WTC11 (cell line): Measurements from ENCODE around the gene SMNDC1. TPM values are rescaled to one million over a fixed set of nuclear protein-coding genes. Genes with fewer than 3 reads are reported as not detected.

ENCODE experiments used
- ATAC-seq: fragments of 200-7000 bp; cut with Tn5 transposase; 2 replicates; pipeline ENCODE4 v1.10.0; 2021; ENCODE audit warnings: mild to moderate bottlenecking, moderate library complexity
- CTCF ChIA-PET: fragments of 300-600 bp; sonication (Branson Sonifier 250); formaldehyde crosslinking; loops from one replicate; lab custom pipeline; 2021; ENCODE audit warnings: antibody characterized with exemption; lab: Charles Lee
- POLR2A ChIA-PET: fragments of 350-600 bp; sonication (Branson Sonifier 250); formaldehyde crosslinking; loops from one replicate; lab custom pipeline; 2021; ENCODE audit warnings: antibody characterized with exemption; lab: Charles Lee
- DNase-seq: peaks from one replicate; pipeline ENCODE4 v3.0.0; 2021; ENCODE audit warnings: low spot score
- H3K27ac Mint-ChIP-seq: 2 replicates; pipeline ENCODE4 v1.8.0; 2021; ENCODE audit warnings: mixed read lengths
- H3K27me3 Mint-ChIP-seq: 2 replicates; pipeline ENCODE4 v1.8.0; 2021; ENCODE audit warnings: low read depth, mild to moderate bottlenecking, moderate library complexity, mixed read lengths
- H3K36me3 Mint-ChIP-seq: 2 replicates; pipeline ENCODE4 v1.8.0; 2021; ENCODE audit warnings: mixed read lengths
- H3K4me1 Mint-ChIP-seq: 2 replicates; pipeline ENCODE4 v1.8.0; 2022; ENCODE audit warnings: mixed read lengths
- H3K4me3 Mint-ChIP-seq: 2 replicates; pipeline ENCODE4 v1.8.0; 2021; ENCODE audit warnings: mild to moderate bottlenecking, moderate library complexity, mixed read lengths
- H3K9me3 Mint-ChIP-seq: 2 replicates; pipeline ENCODE4 v1.8.0; 2021; ENCODE audit warnings: mixed read lengths
- ATF3 ChIP-seq: sonication (generic); formaldehyde crosslinking; conservative IDR thresholded peaks from 2 replicates; pipeline ENCODE4 v1.8.1; 2022; ENCODE audit warnings: mild to moderate bottlenecking, missing genetic modification reagents
- CBFB ChIP-seq: sonication (generic); formaldehyde crosslinking; IDR thresholded peaks from 2 replicates; pipeline ENCODE4 v1.8.1; 2022; ENCODE audit warnings: mild to moderate bottlenecking, low read depth, missing genetic modification reagents
- CDX4 ChIP-seq: fragments of 250-450 bp; sonication (Bioruptor Pico); IDR thresholded peaks from 2 replicates; pipeline ENCODE4 v1.9.0; 2021; ENCODE audit warnings: moderate library complexity, mild to moderate bottlenecking, inconsistent platforms, borderline replicate concordance
- CTCF ChIP-seq: fragments of 200-600 bp; IDR thresholded peaks from 2 replicates; pipeline ENCODE4 v1.8.0; 2022; ENCODE audit warnings: antibody characterized with exemption
- E2F4 ChIP-seq: sonication (generic); formaldehyde crosslinking; IDR thresholded peaks from 2 replicates; pipeline ENCODE4 v1.8.1; 2022; ENCODE audit warnings: low read depth, mild to moderate bottlenecking, moderate library complexity, missing genetic modification reagents, borderline replicate concordance
- EMX1 ChIP-seq: fragments of 250-450 bp; sonication (Bioruptor Pico); IDR thresholded peaks from 2 replicates; pipeline ENCODE4 v1.8.0; 2021; ENCODE audit warnings: mild to moderate bottlenecking
- GTF2I ChIP-seq: fragments of 250-450 bp; sonication (Bioruptor Pico); conservative IDR thresholded peaks from 2 replicates; pipeline ENCODE4 v1.4.0; 2021; ENCODE audit warnings: mild to moderate bottlenecking
- IRF2 ChIP-seq: sonication (generic); formaldehyde crosslinking; IDR thresholded peaks from 2 replicates; pipeline ENCODE4 v1.8.0; 2022; ENCODE audit warnings: low read depth, missing genetic modification reagents, borderline replicate concordance
- JAZF1 ChIP-seq: fragments of 250-450 bp; sonication (Bioruptor Pico); IDR thresholded peaks from 2 replicates; pipeline ENCODE4 v1.9.0; 2021; ENCODE audit warnings: moderate library complexity, mild to moderate bottlenecking, inconsistent platforms
- ZNF263 ChIP-seq: sonication (generic); formaldehyde crosslinking; IDR thresholded peaks from 2 replicates; pipeline ENCODE4 v1.8.1; 2022; ENCODE audit warnings: low read depth, mild to moderate bottlenecking, moderate library complexity, missing genetic modification reagents
- ZNF317 ChIP-seq: sonication (generic); formaldehyde crosslinking; IDR thresholded peaks from 2 replicates; pipeline ENCODE4 v1.8.1; 2023; ENCODE audit warnings: low read depth, mild to moderate bottlenecking, moderate library complexity, missing genetic modification reagents, borderline replicate concordance
- ZNF416 ChIP-seq: fragments of 250-450 bp; sonication (Bioruptor Pico); IDR thresholded peaks from 2 replicates; pipeline ENCODE4 v1.9.0; 2021; ENCODE audit warnings: mild to moderate bottlenecking, inconsistent platforms
- ZNF512 ChIP-seq: sonication (generic); formaldehyde crosslinking; IDR thresholded peaks from 2 replicates; pipeline ENCODE4 v1.8.1; 2022; ENCODE audit warnings: missing genetic modification reagents, borderline replicate concordance
- total RNA-seq: library from RNA; stranded (reverse); gene quantifications from 3 replicates; pipeline ENCODE4 v1.2.3, GENCODE V29; 2021
- TF ChIP-seq, protein P1 (sequence below): sonication (generic); formaldehyde crosslinking; IDR thresholded peaks from 2 replicates; pipeline ENCODE4 v1.8.0; 2022; ENCODE audit warnings: mild to moderate bottlenecking, missing genetic modification reagents
- TF ChIP-seq, protein P2 (sequence below): sonication (generic); formaldehyde crosslinking; IDR thresholded peaks from 2 replicates; pipeline ENCODE4 v1.8.1; 2023; ENCODE audit warnings: mild to moderate bottlenecking, moderate library complexity, missing genetic modification reagents

Gene SMNDC1
- total RNA-seq, 1 experiment from 2014 or later: 55.9 TPM

DNA sequence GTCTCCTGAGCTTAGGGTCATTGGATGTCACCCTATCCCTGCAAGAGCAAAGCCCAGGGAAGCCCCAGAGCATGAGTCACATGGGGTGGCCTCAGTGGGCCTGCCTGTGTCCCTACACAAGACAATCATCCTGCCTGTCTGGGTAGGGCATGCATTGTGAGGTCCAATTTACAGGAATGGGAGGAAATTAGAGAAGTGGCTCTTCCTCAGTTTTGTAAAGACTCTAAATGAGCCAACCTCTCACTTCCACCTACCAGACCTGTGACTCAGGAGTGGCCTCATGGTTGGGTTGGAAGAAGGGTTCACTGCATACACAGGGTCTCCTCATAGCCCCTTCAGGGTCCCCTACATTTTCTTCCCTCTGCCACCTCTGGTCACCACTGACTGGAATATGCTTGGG, 43.6 kb upstream of the SMNDC1 start:
- no peak for TF ChIP-seq CTCF
- TF ChIP-seq, all 79 proteins: peak for 0
- POLR2A ChIA-PET: no interaction called here
- peaks cover 22% of the 10 kb centered on the region for H3K4me1 Mint-ChIP-seq
- ATAC-seq (no peak), DNase-seq (no peak)
- CTCF ChIA-PET: no interaction called here
- no peak overlapping the region for H3K27ac Mint-ChIP-seq
- no peaks in the 10 kb centered on the region for H3K36me3 Mint-ChIP-seq
- H3K4me3 Mint-ChIP-seq: no peak overlapping the region
- H3K27me3 Mint-ChIP-seq: no peaks in the 10 kb centered on the region
- H3K9me3 Mint-ChIP-seq: peaks cover 3% of the 10 kb centered on the region; the same call in 1 of the 2 replicates

- H3K4me3 Mint-ChIP-seq: no peak overlapping the region
- DNase-seq (no peak), ATAC-seq (no peak)
- peaks cover 21% of the 10 kb centered on the region for H3K4me1 Mint-ChIP-seq
- ChIA-PET POLR2A (interaction anchor here (0.6 kb wide), 1 partner anchor 177 kb away, joined by 3 read pairs; no protein-coding TSS in a partner anchor), CTCF (no interaction called here)
- H3K27ac Mint-ChIP-seq: no peak overlapping the region
- no peaks in the 10 kb centered on the region for H3K27me3 Mint-ChIP-seq
- no peaks in the 10 kb centered on the region for H3K36me3 Mint-ChIP-seq
- H3K9me3 Mint-ChIP-seq: peaks cover 3% of the 10 kb centered on the region; the same call in 1 of the 2 replicates
- TF ChIP-seq CBFB (no peak), E2F4 (CRISPR knock-in tag) (no peak)
Measured at GRCh38 chr10:110346914-110347313, 42.2 kb upstream of the SMNDC1 start.

- no peak for ATAC-seq
- Mint-ChIP-seq H3K4me1 (peaks cover 21% of the 10 kb centered on the region), H3K27me3 (no peaks in the 10 kb centered on the region), H3K27ac (no peak overlapping the region), H3K9me3 (no peaks in the 10 kb centered on the region), H3K36me3 (no peaks in the 10 kb centered on the region), H3K4me3 (no peak overlapping the region)
- TF ChIP-seq JAZF1 (CRISPR knock-in tag): no peak
- ChIA-PET CTCF (interaction anchor here (0.8 to 2.8 kb wide), 3 partner anchors 9 to 154 kb away, joined by 4 to 25 read pairs (median 6); no protein-coding TSS in a partner anchor), POLR2A (no interaction called here)
- no peak for DNase-seq
Measured at GRCh38 chr10:110345286-110345685, 40.6 kb upstream of the SMNDC1 start.

- ChIA-PET CTCF (interaction anchor here (2.1 to 2.8 kb wide), 2 partner anchors 9 to 154 kb away, joined by 6 to 25 read pairs; no protein-coding TSS in a partner anchor), POLR2A (no interaction called here)
- H3K9me3 Mint-ChIP-seq: no peaks in the 10 kb centered on the region
- H3K36me3 Mint-ChIP-seq: no peaks in the 10 kb centered on the region
- H3K4me3 Mint-ChIP-seq: no peak overlapping the region
- H3K27me3 Mint-ChIP-seq: no peaks in the 10 kb centered on the region
- H3K27ac Mint-ChIP-seq: no peak overlapping the region
- no peak for DNase-seq
- peaks cover 21% of the 10 kb centered on the region for H3K4me1 Mint-ChIP-seq
- ATAC-seq: no peak
- TF ChIP-seq ZNF263 (CRISPR knock-in tag) (no peak), CDX4 (CRISPR knock-in tag) (no peak), JAZF1 (CRISPR knock-in tag) (no peak), CTCF (no peak), EMX1 (CRISPR knock-in tag) (no peak), ZNF317 (CRISPR knock-in tag) (no peak), ZNF416 (no peak), ZNF512 (no peak), GTF2I (CRISPR knock-in tag) (no peak), E2F4 (CRISPR knock-in tag) (no peak), ATF3 (no peak), IRF2 (CRISPR knock-in tag) (no peak)
- TF ChIP-seq, protein P1, sequence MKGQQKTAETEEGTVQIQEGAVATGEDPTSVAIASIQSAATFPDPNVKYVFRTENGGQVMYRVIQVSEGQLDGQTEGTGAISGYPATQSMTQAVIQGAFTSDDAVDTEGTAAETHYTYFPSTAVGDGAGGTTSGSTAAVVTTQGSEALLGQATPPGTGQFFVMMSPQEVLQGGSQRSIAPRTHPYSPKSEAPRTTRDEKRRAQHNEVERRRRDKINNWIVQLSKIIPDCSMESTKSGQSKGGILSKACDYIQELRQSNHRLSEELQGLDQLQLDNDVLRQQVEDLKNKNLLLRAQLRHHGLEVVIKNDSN (CRISPR knock-in tag): no peak
- TF ChIP-seq, protein P2, sequence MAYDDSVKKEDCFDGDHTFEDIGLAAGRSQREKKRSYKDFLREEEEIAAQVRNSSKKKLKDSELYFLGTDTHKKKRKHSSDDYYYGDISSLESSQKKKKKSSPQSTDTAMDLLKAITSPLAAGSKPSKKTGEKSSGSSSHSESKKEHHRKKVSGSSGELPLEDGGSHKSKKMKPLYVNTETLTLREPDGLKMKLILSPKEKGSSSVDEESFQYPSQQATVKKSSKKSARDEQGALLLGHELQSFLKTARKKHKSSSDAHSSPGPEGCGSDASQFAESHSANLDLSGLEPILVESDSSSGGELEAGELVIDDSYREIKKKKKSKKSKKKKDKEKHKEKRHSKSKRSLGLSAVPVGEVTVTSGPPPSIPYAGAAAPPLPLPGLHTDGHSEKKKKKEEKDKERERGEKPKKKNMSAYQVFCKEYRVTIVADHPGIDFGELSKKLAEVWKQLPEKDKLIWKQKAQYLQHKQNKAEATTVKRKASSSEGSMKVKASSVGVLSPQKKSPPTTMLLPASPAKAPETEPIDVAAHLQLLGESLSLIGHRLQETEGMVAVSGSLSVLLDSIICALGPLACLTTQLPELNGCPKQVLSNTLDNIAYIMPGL (CRISPR knock-in tag): no peak
Measured at GRCh38 chr10:110344622-110345021, 39.9 kb upstream of the SMNDC1 start.
